Stimulated activated CD8-positive, alpha-beta memory T cell treated with anti-CD3 and anti-CD28 coated beads, Interleukin-4, amount 100 ng/mL, for 1 hour (primary cell): ENCODE data around the gene TNFRSF13B.
"Not testable (repeated sequence)": the region's sequence is repeated elsewhere in the genome, so short reads cannot be mapped to it uniquely, and the experiment has no call there.

ENCODE experiments used
- DNase-seq, 2 donors: peaks; one replicate each; pipeline ENCODE4 v3.0.0-alpha.2; 2020; ENCODE audit warnings: low read depth in 2 of 2, low spot score in 1 of 2

Gene TNFRSF13B

DNA sequence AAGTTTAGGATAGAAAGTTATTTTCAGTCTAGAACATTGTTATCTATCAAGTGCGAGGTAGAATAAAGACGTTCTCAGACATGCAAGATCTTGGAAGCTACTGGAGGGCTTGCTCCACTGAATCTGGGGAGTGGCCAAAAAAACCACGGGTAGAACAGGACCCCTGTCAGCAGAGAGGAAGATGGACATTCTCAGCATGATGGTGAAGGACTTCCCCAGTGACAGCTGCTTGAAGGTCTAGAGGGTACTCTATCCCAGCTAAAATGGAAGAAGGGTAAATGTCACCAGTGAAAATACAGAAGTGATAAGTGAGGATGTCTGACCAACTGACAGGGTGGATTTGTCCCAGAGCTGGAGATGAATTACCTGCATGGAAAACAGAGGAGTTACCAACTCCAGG is 10.1 kb downstream of the TNFRSF13B start:
- DNase-seq, result no peak

DNA sequence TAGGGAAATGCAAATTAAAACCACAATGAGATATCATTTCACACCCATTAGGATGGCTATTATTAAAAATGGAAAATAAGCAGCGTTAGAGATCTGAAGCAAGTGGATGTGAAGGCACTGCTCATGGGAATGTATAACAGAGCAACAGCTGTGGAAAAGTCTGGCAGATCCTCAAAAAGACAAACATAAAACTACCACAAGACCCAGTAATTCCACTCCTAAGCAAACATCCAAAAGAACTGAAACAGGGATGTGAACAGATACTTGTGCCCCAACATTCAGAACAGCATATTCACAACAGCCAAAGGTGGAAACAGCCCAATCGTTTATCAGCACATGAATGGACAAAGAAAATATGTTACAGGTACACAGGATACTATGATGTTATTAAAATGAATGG is 10.9 kb downstream of the TNFRSF13B start:
- not testable (repeated sequence) for DNase-seq

- not testable (repeated sequence) for DNase-seq
Measured at GRCh38 chr17:16955011-16955410, 16.9 kb downstream of the TNFRSF13B start.

DNA sequence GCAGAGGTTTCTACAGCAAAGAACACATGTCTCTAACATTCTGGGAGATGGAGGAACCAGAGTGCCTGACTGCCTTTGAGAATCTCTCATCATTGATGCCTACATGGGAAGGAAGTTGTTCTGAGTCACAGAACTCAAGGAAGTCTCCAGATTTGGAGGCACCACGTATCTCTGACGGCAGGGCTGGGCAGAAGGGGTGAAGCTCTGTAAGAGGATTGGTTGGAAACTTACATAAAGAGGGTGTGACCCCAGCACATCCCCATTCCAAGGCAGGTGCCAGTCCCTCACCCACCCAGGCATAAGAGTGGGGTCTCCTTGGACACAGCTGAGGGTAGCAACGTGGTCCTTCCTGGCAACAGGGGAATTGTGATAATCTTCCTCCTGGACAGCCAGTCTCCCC is 17.4 kb downstream of the TNFRSF13B start:
- DNase-seq, result no peak

- no peak for DNase-seq
Measured at GRCh38 chr17:16953841-16954240, 18.1 kb downstream of the TNFRSF13B start.

- no peak for DNase-seq
Measured at GRCh38 chr17:16953347-16953746, 18.6 kb downstream of the TNFRSF13B start.

DNA sequence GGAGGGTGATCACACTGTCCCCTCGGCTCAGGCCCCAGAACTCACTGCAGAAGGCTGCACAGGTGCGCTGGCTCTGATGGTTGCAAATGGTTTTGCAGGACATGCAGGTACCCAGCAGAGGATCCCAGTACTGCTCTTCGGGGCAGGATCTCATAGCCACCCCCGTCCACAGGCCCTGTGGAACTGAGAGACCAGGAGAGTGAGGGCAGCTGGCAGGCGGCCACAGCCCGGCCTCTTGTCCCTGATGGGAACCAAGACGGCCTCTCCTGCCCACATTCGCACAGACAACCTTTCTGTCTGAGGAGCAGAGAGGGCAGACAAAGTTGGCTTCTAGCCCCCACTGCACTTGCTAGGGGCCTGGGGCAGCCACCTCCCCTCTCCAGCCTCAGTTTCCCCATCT is 19.5 kb downstream of the TNFRSF13B start:
- DNase-seq, result no peak

GRCh38 chr17:16950488-16950887 is 21.4 kb downstream of the TNFRSF13B start:
- DNase-seq, result no peak

- no peak for DNase-seq
Measured at GRCh38 chr17:16948587-16949376, 23.1 kb downstream of the TNFRSF13B start.

GRCh38 chr17:16947470-16947869 is 24.4 kb downstream of the TNFRSF13B start:
- no peak for DNase-seq

DNA sequence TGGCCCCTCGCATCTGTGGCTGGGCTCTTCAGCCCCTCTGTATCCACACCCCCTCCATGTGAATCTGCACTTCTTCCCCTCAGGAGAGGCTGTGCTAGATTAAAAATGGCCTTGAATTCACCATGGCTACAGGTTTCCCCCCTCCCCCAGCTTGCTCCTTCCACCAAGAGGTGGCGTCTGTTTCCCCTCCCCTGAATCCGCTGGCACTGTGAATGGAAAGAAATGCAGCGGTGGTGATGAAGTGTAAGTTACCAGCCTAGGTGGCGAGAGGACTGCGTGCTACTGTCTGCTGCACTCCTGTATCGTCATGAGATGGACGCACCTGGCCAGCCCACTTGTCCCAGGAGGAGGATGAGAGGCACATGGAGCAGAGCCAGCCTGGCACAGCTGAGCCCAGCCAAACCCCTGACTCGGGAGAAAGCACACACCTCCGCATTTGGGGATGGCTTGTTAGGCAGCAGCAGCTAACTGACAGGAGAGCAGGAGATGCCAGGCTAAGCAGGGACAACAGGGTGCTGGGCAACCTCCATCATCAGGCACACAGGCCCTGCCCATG is 26.2 kb downstream of the TNFRSF13B start:
- DNase-seq, result no peak

DNA sequence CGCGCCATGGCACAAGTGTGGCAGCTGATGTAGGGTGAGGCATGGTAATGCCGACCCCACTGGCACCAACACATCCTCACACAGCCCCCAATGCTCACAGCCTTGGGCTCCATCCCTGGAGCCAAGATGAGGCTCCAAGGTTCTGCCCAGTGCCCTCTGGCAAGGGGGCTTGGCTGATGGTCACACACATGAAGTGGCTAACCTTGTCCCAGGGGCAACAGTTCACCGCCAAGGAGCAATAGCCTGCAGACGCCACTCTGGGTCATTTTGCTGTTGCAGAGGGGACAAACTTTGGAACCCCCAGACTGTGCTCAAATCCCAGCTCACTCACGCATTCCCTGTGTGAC is 26.8 kb downstream of the TNFRSF13B start:
- no peak for DNase-seq

- no peak for DNase-seq
Measured at GRCh38 chr17:16944334-16945135, 27.4 kb downstream of the TNFRSF13B start.

DNA sequence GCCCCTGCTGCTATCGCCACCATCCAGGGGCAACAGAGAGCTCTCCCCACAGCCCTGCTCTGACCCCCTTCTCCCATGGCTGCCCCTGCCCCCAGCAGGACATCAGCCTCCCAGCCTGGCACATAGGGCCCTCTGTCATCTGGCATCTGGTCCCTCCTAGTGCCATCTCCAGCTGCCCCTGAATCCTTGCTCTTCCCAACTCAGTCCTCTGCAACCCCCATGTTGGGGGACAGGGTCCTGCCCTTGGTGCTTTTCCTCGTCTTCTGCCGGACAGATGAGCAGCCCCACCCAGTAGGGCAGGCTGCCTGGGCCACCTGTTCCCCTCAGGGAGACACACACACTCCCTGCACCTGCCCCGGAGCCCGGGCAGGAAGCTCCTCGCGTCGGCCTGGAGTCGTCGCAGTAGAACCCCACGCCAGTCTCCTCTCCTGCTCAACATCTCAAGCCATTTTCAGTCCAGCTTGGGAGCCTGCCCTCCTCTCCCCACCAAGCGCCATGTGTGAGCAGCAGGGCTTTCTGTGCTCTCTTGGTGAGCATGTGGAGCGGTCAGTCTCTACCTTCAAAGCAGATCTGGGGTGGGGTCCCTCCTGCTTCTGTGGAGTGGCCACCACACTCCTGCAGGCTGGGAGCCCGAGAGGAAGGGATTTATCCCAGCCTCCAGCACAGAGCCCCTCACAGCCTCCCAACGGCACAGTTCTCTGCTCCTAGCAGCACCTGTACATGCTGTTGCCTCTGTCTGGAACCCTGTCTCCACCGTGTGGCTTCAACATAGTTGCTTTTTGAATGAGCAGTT is 28.2 kb downstream of the TNFRSF13B start:
- DNase-seq, result no peak

- DNase-seq, result no peak
Measured at GRCh38 chr17:16943032-16943352, 28.9 kb downstream of the TNFRSF13B start.

- no peak for DNase-seq
Measured at GRCh38 chr17:16942141-16943031, 29.5 kb downstream of the TNFRSF13B start.

- no peak for DNase-seq
Measured at GRCh38 chr17:16941072-16942036, 30.6 kb downstream of the TNFRSF13B start.

DNA sequence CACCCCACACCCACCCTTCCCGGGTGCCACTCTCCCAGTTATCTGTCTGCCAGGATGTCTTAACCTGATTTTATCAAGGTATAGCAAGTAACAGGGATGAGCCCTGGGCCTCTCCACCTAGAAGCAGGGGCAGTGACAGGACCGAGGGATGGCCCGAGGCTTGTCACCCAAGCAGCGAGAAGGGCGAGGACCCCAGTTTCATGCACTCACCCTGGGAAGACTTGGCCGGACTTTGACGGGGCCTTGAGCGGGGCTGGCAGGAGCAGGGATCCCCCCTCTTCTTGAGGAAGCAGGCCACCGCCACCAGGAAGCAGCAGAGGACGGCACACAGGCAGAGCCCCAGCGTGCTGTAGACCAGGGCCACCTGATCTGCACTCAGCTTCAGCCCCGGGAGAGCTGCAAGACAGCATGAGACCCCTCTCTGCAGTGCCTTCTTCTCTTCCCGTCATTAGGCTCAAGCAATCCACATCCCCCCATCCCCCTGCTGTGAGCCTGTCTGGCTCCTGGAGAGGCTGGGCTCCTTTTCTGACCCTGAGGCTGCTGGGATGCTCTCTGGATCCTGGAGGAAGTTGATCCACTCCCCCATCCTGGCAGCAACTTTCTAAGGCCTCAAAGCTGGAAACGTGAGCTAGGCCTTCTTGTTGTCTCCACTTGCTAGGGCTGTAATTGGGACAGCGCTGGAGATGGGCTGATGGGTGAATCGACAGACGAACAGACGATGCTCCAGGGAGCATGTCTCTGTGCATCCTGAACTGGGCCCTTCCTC is 31.6 kb downstream of the TNFRSF13B start:
- DNase-seq, result no peak
